HG03558 (cell line): ENCODE data around the gene MOCOS.
A peak's percentile ranks its signal among the peaks of the same experiment; 100 is the strongest.
"Not testable (repeated sequence)": the region's sequence is repeated elsewhere in the genome, so short reads cannot be mapped to it uniquely, and the experiment has no call there.

Experiments
- ATAC-seq: cut with Tn5 transposase; IDR thresholded peaks from one replicate; pipeline ENCODE4 v1.9.1; 2021; ENCODE audit warnings: moderate number of reproducible peaks; ENCODE audit not compliant: unreplicated experiment; ENCODE audit errors: extremely low read depth

MOCOS gene, protein sequence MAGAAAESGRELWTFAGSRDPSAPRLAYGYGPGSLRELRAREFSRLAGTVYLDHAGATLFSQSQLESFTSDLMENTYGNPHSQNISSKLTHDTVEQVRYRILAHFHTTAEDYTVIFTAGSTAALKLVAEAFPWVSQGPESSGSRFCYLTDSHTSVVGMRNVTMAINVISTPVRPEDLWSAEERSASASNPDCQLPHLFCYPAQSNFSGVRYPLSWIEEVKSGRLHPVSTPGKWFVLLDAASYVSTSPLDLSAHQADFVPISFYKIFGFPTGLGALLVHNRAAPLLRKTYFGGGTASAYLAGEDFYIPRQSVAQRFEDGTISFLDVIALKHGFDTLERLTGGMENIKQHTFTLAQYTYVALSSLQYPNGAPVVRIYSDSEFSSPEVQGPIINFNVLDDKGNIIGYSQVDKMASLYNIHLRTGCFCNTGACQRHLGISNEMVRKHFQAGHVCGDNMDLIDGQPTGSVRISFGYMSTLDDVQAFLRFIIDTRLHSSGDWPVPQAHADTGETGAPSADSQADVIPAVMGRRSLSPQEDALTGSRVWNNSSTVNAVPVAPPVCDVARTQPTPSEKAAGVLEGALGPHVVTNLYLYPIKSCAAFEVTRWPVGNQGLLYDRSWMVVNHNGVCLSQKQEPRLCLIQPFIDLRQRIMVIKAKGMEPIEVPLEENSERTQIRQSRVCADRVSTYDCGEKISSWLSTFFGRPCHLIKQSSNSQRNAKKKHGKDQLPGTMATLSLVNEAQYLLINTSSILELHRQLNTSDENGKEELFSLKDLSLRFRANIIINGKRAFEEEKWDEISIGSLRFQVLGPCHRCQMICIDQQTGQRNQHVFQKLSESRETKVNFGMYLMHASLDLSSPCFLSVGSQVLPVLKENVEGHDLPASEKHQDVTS

DNA sequence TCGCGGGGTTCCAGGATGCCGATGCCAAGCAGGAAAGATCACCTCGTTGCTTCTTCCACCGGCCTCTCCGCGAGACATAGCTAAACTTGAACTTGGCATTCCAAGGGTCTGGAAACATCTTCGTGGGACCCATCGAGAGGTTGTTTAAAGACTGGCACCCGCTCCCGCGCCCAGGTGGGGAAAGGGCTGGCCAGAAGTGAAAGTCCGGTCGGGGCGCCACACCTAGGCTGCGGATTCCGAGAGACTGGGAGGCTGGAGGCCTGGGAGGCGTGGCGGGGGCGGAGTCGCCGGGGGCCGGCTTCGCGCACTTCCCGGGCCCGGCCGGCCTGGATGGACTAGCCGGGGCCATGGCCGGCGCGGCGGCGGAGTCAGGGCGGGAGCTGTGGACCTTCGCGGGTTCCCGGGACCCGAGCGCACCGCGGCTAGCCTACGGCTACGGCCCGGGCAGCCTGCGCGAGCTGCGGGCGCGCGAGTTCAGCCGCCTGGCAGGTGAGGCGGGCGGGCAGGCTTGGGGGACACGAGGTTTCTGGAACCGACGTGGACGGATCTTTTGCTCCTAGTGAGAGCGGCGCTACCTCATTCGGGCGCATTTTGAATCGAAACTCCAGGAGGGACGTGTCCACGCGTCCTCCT, at the start of gene MOCOS:
Gene MOCOS, plus strand, starts transcription at position 305 of the 633 bp plus-strand sequence. Its CDS starts 43 bp downstream, at position 348.
- no peak for ATAC-seq

DNA sequence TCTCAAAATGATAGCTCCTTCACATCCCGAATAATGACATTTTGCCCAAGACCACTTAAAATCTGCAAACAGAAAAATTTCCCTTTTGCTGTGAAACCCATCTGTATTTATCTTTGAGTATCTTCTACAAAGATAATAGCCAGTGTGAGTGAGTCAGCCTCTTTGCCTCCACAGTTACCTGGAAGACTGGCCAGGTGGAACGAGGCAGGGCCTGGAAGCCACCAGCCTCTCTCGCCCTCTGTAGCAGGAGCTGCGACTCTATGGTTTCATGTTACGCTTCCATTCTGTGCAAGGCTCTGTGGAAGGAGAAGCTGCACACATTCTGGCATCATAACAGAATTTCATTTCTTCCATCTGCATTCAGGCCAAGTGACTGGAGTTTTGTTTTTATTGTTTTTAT, 48.1 kb upstream of the MOCOS start:
- no peak for ATAC-seq

DNA sequence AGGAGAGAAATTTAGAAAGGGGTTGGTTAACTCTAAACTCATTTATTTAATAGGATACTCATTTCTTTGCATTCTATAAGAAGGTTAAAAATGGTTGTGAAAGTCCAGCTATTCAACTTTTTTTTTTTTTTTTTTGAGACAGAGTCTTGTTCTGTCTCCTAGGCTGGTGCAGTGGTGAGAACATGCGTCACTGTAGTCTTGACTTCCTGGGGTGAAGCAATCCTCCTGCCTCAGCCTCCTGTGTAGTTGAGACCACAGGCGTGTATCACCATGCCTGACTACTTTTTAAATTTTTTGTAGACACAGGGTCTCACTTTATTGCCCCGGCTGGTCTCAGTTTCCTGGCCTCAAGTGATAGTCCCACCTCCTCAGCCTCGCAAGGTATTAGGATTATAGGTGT, 45.7 kb upstream of the MOCOS start:
- ATAC-seq, result no peak

DNA sequence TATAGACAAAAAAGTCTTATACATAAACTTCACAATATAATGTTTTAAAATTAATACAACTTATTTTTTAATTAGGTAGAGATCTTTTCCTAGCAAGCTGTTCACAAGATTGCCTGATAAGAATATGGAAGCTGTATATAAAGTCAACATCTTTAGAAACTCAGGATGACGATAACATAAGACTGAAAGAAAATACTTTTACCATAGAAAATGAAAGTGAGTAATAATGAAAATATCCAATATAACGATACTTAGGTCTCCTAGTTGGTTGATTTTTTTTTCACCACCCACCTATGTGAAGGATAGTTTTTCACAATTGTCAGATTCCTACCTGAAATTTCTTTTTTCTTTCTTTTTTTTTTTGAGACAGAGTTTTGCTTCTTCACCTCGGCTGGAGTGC, 44.5 kb upstream of the MOCOS start:
- no peak for ATAC-seq

DNA sequence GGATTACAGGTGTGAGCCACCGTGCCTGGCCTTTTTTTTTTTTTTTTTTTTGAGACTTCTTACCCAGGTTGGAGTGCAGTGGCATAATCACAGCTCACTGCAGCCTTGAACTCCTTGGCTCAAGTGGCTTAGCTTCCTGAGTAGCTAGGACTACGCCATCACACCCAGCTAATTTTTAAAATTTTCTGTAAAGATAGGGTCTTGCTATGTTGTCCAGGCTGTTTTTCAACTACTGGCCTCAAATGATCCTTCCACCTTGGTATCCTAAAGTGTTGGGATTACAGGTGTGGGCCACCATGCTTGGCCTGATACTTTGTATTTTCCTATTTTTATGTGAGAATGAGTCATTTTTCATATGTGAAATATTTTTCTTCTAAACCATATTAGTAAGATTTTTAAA, 43.9 kb upstream of the MOCOS start:
- ATAC-seq, result no peak

DNA sequence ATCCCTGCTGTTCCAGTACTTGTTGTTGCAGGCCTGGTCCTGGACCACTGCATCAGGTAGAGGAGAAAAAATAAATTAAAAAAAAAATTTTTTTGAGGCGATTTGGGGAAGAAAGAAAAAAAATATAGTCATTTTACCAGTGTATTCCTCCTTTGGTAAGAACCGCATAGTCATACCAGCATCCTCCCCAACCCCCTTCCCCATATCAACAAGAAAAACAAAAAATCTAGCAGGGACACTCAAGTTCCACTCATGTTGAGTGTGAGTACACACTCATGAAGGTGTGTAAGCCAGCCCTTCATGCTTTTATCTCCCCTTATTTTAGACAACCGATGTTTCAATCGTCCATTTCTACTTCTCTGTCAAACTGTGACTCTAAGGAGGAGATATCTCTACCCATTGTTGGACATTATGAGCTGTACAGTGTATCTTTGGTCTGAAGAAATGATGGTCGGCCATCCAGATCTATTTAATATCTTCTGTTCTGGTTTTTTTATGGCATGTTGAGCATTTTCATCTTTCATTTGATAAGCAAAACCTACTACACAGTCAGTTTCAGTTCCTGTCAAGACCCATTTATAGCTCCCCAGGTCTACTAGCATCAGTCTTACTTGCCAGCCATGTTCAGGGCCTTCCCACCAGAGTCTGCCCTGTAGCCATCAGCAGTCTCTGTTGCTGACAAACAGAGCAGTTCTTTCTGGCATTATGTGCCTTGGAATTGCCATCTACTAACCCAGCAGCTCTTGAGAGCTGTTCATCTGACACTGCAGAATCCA, 37.6 kb upstream of the MOCOS start:
- ATAC-seq, result peak; percentile 91

DNA sequence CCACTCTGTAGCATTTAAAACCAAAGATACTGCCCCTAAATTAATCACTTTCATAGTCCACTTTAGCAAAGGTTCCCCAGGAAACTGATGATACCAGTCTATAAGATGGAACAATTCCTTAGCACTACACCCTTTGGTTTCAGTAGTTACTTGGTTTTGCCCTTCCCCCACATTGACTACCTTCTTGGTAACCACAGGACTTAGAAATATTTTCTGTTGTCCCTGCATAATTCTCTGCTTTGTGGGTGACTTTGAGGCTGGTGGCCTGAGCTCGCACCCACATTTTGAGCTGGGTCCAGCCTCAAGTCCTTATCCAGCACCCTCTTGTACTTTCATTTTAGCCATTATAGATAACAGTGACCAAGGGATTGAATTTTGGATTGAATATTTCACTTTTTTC, 34.5 kb upstream of the MOCOS start:
- no peak for ATAC-seq

DNA sequence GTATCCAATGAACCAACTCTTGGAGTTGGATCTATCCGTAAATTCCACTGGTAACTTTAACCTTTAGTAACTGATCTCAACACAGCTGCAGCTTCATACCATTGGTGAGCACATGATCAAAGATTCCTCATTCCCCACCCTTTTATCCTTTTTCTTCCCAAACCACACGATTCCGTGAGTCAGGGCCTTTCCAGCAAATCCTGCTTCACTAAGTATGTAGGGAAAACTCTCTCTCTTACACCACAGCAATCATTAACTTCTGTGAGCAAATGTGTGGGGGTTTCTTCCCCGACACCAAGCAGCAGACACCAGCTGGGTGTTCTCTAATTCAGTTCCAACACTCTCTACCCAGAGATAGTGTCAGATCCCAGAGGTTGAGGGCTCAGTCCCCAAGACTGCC, 34.1 kb upstream of the MOCOS start:
- no peak for ATAC-seq

DNA sequence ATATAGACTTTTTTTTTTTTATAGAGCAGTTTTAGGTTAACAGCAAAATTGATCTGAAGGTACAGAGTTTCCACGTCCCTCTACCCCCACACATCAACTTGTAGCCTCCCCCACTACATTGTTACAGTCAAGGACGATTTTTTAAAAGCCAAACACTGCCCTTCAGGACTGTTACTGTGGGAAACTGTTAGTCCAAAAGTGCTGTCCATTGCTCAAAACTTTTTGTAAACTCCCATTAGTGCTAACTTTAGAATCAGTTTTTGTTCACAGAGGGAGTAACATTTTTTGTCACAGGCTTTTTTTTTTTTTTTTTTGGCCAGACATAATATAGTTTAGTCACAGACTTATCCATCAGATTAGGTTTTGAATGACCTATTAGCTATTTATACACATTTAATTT, 33.5 kb upstream of the MOCOS start:
- ATAC-seq, result no peak

DNA sequence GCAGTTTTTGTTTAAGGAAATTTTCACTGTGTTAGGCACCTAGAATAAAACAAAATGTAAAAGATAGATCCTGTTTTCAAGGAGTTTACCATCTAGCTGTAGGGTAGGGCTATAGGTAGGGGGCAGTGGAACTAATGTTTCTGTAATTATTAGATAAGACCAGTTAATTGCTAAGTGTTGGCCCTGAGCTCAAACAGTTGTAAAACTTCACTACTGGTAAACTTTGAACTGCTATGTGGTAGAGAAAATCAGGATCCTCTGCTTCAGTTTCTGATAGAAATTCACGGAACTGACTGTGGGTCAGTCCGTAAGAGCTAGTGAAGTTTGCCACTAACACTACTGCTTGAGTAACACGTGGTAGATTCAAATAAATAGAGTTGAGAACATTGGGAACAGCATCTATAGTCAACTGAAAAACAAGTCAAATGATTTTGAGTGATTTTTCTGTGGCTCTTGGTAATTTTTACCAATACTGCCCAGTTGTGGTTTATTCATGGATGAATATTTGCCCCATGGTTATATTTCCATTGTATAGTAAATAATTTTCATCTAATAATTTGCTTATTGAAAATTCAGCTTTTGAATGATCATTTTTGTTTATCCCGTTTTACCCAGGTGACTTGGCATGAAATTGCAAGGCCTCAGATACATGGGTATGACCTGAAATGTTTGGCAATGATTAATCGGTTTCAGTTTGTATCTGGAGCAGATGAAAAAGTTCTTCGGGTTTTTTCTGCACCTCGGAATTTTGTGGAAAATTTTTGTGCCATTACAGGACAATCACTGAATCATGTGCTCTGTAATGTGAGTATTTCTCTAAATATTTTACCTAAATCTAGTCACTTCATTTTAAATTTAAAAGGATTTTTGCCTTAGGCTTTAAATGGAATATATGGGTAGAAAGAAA, 31.2 kb upstream of the MOCOS start:
- no peak for ATAC-seq

DNA sequence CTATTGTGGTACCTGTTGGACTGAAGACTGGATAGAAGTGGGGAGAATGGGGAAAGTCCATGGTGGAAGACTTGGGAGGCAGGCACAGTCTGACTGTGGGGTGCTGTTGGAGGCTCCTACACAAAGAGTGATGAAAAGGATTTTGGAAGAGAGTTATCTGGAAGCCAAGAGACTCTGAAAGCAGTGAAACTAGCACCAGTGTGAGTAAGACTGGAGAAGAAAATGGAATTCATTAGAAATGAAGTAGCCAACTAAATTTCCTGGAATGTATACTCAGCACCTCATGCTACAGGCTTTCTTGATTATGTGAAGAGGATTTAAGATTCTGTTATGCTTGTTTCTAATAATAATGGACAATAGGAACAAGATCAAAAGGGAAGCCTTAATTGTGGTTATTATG, 29.9 kb upstream of the MOCOS start:
- no peak for ATAC-seq

DNA sequence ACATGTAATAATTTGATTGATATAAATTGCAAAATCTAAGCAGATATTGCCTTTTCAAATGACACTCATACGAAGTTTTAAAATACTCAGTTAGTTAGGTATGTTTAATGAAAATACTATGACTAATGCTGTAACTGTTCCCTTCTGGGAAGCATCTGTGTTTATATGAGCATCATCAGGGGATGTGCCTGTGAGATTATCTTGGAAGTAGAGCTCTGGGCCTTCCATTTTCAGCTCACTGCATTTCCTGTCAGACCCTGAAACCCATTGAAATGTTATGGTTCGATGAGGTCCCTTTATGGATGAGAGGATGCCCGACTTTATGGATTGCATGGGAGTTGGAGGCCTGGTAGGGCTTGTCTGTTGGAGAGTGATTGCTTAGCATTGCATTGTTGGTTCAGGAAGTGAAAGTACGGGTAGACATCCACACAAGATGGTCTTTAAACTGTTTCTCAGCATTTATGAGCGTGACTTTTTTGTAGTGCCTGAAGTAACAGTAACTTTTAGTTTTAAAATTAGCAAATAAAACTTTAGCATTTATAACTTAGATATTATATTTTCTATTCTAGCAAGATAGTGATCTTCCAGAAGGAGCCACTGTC, 28.9 kb upstream of the MOCOS start:
- no peak for ATAC-seq

DNA sequence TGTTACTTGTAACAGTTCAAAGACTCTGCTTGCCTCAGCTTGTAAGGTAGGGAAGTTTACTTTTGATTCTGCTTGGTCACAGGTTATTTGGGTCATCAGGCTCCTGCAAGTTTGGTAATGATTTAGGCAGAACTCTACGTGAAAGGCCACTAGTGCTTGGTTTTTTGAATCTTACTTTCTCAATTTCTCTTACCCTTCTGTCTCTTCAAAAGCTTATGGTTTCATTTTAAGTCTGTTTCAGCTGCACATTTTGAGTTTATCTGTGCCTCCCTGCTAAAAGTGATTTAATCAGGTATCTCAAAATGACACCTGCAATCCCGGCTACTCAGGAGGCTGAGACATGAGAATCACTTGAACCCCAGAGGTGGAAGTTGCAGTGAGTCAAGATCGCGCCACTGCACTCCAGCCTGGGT, 26.3 kb upstream of the MOCOS start:
- no peak for ATAC-seq

DNA sequence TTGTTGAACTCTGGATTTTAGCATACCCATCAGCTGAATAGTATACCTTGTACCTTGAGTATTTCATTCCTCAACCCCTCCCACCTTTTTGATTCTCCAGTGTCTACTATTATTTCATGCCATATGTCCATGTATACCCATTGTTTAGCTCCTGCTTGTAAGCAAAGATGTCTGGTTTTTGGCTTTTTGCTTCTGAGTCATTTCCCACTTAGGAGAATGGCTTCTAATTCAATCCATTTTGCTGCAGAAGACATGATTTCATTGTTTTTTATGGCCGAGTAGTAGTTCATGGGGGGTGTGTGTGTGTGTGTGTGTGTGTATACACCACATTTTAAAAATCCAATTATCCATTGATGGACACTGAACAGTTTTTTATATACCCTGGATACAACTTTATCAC, 24.3 kb upstream of the MOCOS start:
- no peak for ATAC-seq

DNA sequence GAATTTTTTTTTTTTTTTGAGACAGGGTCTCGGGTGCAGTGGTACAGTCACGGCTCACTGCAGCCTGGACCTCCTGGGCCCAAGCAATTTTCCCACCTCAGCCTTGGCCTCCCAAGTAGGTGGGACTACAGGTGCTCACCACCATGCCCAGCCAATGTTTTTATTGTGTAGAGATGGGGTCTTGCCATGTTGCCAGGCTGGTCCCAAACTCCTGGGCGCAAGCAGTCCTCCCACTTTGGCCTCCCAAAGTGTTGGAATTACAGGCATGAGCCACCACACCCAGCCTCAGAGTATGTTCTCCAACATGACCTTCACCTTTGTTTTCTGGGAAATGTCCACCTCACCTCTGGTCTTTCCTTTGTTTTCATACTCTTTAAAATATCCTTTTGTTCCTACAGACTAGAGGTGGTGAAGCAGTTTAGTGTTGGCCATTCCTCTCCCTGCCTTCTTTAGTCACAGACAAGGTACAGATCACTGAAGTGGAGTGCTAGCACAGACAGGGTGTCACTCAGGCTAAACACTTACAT, 19.5 kb upstream of the MOCOS start:
- ATAC-seq, result no peak

DNA sequence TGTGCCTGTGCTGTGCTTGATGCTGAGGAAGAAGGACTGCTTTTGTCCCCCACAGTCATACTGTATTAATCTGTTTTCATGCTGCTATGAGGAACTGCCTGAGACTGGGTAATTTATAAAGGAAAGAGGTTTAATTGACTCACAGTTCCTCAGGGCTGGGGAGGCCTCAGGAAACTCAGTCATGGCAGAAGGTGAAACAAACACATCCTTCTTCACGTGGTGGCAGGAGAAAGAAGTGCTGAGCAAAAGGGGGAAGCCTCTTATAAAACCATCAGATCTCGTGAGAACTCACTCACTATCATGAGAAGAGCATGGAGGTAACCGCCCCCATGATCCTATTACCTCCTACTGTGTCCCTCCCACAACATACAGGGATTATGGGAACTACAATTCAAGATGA, 19.0 kb upstream of the MOCOS start:
- ATAC-seq, result not testable (repeated sequence)

DNA sequence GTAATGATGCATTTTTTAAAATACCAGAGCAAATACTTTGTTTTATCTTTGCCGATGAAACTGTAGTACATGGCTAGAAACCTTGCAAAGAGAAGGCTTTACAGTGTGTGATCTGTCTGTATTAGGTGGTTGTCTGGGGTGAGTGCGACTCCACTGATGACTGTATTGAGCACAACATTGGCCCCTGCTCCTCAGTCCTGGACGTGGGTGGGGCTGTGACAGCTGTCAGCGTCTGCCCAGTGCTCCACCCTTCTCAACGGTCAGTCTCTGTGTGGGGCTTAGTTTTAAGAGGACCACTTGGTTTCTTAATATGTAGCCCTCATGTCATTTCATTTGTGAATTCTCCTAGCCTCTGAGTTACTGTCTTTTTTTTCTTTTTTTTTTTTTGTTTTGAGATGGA, 17.4 kb upstream of the MOCOS start:
- ATAC-seq, result no peak

DNA sequence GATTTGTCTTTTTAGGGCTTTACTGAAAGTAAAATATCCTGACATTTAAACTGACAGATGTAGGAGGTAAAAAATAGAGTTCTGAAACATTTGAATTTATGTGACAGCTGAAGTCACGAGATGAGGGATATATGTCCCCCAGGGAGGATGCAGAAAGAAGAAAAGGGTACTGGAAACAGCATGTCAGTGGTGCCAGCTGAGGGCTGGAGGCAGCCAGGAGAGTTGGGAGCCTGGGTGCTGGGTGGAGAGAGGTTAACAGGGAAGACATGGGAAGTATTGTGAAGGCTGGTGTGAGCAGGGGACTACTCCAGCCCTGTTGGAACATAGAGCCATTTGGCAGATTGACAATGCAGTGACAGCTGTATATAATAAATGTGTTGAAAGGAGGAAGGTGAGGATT, 11.8 kb upstream of the MOCOS start:
- ATAC-seq, result no peak

DNA sequence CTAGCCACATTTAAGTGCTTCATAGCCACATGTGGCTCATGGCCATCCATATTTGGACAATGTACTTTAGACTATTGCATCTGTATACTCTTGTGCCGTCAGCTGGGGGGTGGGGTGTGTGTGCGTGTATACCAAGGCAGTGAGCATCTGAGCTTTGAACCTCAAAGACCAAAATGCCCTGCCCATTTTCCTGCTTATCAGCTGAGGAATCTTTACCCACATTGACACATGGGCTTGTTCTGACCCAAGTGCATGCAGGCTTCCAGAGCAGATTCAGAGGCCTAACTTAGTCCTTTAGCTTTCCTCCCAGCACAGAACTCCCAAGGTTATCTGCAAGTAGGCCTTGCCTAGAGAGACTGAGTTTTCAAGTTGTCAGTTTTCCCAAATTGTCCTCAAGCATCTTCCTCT, 11.1 kb upstream of the MOCOS start:
- no peak for ATAC-seq
